Transverse colon (tissue), 4 donors: ENCODE measurements around the gene PLEKHA7.

Source experiments
- EP300 ChIP-seq: sonication (generic); formaldehyde crosslinking; IDR thresholded peaks from one replicate; pipeline ENCODE4 v1.6.1; 2017; ENCODE audit warnings: antibody characterized with exemption, low read depth
- POLR2A ChIP-seq: fragments of 450-650 bp; IDR thresholded peaks from one replicate; pipeline ENCODE4 v1.6.1; 2016; ENCODE audit warnings: antibody characterized with exemption, mild to moderate bottlenecking, moderate library complexity
- POLR2AphosphoS5 ChIP-seq, 3 donors: sonication (generic); formaldehyde crosslinking; IDR thresholded peaks; one replicate each; pipeline ENCODE4 v1.6.1; 2016; ENCODE audit warnings: antibody characterized with exemption in 3 of 3
- TF ChIP-seq, protein P1 (sequence below), 5 experiments: fragments of 200-600 bp in 3 of 5; fragments of 450-650 bp in 2 of 5; sonication (generic) in 3 of 5; IDR thresholded peaks; 1 replicate in 2 of 5; 2 replicates in 3 of 5; pipeline ENCODE4 v1.5.1; 2016 to 2017; ENCODE audit warnings: antibody characterized with exemption in 5 of 5, inconsistent platforms in 3 of 5, mild to moderate bottlenecking in 2 of 5, moderate library complexity in 1 of 5

- TF ChIP-seq, protein P1, sequence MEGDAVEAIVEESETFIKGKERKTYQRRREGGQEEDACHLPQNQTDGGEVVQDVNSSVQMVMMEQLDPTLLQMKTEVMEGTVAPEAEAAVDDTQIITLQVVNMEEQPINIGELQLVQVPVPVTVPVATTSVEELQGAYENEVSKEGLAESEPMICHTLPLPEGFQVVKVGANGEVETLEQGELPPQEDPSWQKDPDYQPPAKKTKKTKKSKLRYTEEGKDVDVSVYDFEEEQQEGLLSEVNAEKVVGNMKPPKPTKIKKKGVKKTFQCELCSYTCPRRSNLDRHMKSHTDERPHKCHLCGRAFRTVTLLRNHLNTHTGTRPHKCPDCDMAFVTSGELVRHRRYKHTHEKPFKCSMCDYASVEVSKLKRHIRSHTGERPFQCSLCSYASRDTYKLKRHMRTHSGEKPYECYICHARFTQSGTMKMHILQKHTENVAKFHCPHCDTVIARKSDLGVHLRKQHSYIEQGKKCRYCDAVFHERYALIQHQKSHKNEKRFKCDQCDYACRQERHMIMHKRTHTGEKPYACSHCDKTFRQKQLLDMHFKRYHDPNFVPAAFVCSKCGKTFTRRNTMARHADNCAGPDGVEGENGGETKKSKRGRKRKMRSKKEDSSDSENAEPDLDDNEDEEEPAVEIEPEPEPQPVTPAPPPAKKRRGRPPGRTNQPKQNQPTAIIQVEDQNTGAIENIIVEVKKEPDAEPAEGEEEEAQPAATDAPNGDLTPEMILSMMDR (IDR thresholded peaks at IDR 0.05) = no peak
- TF ChIP-seq POLR2A = no peak
- TF ChIP-seq POLR2AphosphoS5 (IDR thresholded peaks at IDR 0.05) = no peak
- no peak for TF ChIP-seq EP300
Observed at GRCh38 chr11:16745950-16746605, 268.1 kb downstream of the PLEKHA7 start.
